LNCAP (cell line): ENCODE results near the gene PTH1R.

ENCODE experiments used
- TF ChIP-seq, protein P1 (sequence below): fragments of 450-650 bp; IDR thresholded peaks from 2 replicates; pipeline ENCODE4 v1.5.1; 2017; ENCODE audit warnings: mild to moderate bottlenecking

Gene PTH1R

GRCh38 chr3:46877406-46878125 is at the start of gene PTH1R:
Gene PTH1R (plus strand): TSS chr3:46877721. CDS start chr3:46883560, 5,839 bp downstream.
- TF ChIP-seq, protein P1, sequence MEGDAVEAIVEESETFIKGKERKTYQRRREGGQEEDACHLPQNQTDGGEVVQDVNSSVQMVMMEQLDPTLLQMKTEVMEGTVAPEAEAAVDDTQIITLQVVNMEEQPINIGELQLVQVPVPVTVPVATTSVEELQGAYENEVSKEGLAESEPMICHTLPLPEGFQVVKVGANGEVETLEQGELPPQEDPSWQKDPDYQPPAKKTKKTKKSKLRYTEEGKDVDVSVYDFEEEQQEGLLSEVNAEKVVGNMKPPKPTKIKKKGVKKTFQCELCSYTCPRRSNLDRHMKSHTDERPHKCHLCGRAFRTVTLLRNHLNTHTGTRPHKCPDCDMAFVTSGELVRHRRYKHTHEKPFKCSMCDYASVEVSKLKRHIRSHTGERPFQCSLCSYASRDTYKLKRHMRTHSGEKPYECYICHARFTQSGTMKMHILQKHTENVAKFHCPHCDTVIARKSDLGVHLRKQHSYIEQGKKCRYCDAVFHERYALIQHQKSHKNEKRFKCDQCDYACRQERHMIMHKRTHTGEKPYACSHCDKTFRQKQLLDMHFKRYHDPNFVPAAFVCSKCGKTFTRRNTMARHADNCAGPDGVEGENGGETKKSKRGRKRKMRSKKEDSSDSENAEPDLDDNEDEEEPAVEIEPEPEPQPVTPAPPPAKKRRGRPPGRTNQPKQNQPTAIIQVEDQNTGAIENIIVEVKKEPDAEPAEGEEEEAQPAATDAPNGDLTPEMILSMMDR, result no peak

DNA sequence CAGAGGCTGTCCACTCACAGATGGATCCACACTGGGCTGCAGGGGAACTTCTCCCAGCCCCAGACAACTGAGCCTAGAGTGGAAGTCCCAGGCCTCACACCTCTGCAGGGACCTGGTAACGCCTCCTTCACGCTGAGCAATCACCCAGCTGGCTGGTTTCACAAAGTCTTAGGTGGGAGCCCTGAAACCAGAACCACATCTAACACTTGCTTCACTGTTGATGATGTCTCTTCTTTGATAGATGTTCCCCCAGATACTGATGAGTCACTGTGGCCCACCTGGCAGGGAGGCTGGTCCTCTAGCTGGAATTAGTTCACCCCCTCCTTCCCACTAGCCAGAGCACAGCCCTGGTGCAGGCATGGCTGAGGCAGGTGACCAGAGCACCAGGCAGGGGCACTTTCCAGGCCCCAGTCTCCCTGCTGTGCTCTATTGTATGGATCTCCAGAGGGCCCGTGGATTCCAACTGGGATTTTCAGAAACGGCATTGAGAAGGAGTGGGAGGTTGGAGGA is 47.8 kb upstream of the PTH1R start:
- TF ChIP-seq, protein P1, result no peak

GRCh38 chr3:46830801-46831200 is 46.7 kb upstream of the PTH1R start:
- TF ChIP-seq, protein P1, result no peak

DNA sequence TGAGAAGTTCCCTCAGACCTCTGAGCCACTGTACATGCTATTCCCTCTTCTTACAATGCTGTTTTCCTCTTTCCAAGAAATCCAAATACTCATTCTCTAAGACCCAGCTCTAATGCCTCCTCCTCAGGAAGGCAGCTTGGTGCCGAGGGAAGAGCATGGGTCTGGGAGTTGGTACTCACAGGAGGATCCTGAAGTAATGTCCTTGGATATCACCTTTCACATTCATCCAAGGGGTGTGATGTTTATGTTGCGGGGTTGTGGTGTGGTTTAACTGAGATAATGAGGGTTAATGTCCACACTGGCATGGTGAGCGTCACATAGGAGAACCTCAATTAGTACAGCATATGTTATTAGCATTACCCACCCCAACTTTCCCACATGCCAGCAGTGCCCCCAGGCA is 46.2 kb upstream of the PTH1R start:
- TF ChIP-seq, protein P1, result no peak

- TF ChIP-seq, protein P1, result no peak
Observed at GRCh38 chr3:46831841-46832240, 45.7 kb upstream of the PTH1R start.

GRCh38 chr3:46833346-46834300 is 43.9 kb upstream of the PTH1R start:
- TF ChIP-seq, protein P1, result no peak

DNA sequence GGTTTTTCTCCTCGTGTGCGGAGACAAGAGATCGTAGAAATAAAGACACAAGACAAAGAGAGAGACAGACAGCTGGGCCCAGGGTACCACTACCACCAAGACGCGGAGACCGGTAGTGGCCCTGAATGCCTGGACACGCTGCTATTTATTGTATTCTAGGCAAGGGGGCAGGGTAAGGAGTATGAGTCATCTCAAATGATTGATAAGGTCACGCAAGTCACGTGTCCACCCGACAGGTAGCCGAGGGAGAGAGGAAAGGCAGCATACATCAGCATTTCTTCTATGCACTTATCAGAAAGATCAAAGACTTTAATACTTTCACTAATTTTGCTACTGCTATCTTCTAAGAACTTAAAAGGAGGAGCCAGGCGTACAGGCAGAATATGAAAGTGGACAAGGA is 42.5 kb upstream of the PTH1R start:
- TF ChIP-seq, protein P1, result no peak
